Progenitor cell of endocrine pancreas (in vitro differentiated cells): Measurements from ENCODE around the gene CEP85. TPM values are rescaled to one million over a fixed set of nuclear protein-coding genes. Genes with fewer than 3 reads are reported as not detected.

ENCODE experiments used
- DNase-seq: peaks from one replicate; pipeline ENCODE4 v3.0.0; 2021; ENCODE audit warnings: low spot score; ENCODE audit not compliant: unreplicated experiment
- H3K27ac Mint-ChIP-seq: 2 replicates; pipeline ENCODE4 v1.8.0; 2021; ENCODE audit warnings: mild to moderate bottlenecking, moderate library complexity, mixed read lengths
- H3K27me3 Mint-ChIP-seq: 2 replicates; pipeline ENCODE4 v1.8.0; 2021; ENCODE audit warnings: mixed read lengths
- H3K36me3 Mint-ChIP-seq: 2 replicates; pipeline ENCODE4 v1.8.0; 2022; ENCODE audit warnings: mixed read lengths; ENCODE audit not compliant: insufficient read depth
- H3K4me1 Mint-ChIP-seq: 2 replicates; pipeline ENCODE4 v1.8.0; 2021; ENCODE audit warnings: low read depth, mixed read lengths
- H3K4me3 Mint-ChIP-seq: 2 replicates; pipeline ENCODE4 v1.8.0; 2021; ENCODE audit warnings: low read depth, mild to moderate bottlenecking, moderate library complexity, mixed read lengths
- H3K9me3 Mint-ChIP-seq: 2 replicates; pipeline ENCODE4 v1.8.0; 2021; ENCODE audit warnings: low read depth, mixed read lengths
- CTCF ChIP-seq: fragments of 200-600 bp; sonication (generic); IDR thresholded peaks from one replicate; pipeline ENCODE4 v1.5.0; 2021; ENCODE audit warnings: antibody characterized with exemption, mild to moderate bottlenecking; ENCODE audit not compliant: unreplicated experiment
- long read RNA-seq: library from polyadenylated mRNA; unstranded; transcript quantifications from one replicate; pipeline ENCODE4 v2.0.0, GENCODE V29; 2020
- total RNA-seq: library from RNA; stranded (reverse); gene quantifications from 2 replicates; pipeline ENCODE4 v1.2.1, GENCODE V29; 2021

The CEP85 gene
- total RNA-seq, result 20.8 and 21.3 TPM in 2 replicates
- long read RNA-seq, transcript CEP85-202 (14 exons, 3,922 nt), result major isoform, 8 of 31 reads
- long read RNA-seq, partial matches to known transcripts, result 19 of 31 reads
- long read RNA-seq, other reads (novel, unspliced or antisense), result 1 of 31 reads

- no peaks in the 10 kb centered on the region for H3K27me3 Mint-ChIP-seq
- H3K36me3 Mint-ChIP-seq, result no peaks in the 10 kb centered on the region
- H3K4me3 Mint-ChIP-seq, result peak within 1 kb of the TSS; percentile 97
- H3K4me1 Mint-ChIP-seq, result peaks cover 15% of the 10 kb centered on the region
- TF ChIP-seq CTCF, result peak; percentile 87
- DNase-seq, result peak; percentile 97
- H3K9me3 Mint-ChIP-seq, result no peaks in the 10 kb centered on the region
- H3K27ac Mint-ChIP-seq, result peak within 1 kb of the TSS; percentile 97
Measured at GRCh38 chr1:26233903-26234643, at the start of gene CEP85. Gene CEP85, plus strand, starts transcription at chr1:26234200. Its CDS starts 5,584 bp downstream, at chr1:26239784.

- no peak for DNase-seq
- H3K36me3 Mint-ChIP-seq, result peaks cover 13% of the 10 kb centered on the region
- H3K27me3 Mint-ChIP-seq, result no peaks in the 10 kb centered on the region
- H3K4me1 Mint-ChIP-seq, result no peaks in the 10 kb centered on the region
- no peak overlapping the region for H3K4me3 Mint-ChIP-seq
- no peak for TF ChIP-seq CTCF
- no peaks in the 10 kb centered on the region for H3K9me3 Mint-ChIP-seq
- no peak overlapping the region for H3K27ac Mint-ChIP-seq
Measured at GRCh38 chr1:26184883-26185282, 49.1 kb upstream of the CEP85 start.

GRCh38 chr1:26187882-26188281 is 46.1 kb upstream of the CEP85 start:
- Mint-ChIP-seq H3K27ac (no peak overlapping the region), H3K4me3 (no peak overlapping the region), H3K36me3 (peaks cover 12% of the 10 kb centered on the region), H3K9me3 (no peaks in the 10 kb centered on the region), H3K27me3 (no peaks in the 10 kb centered on the region), H3K4me1 (no peaks in the 10 kb centered on the region)
- TF ChIP-seq CTCF, result no peak
- DNase-seq, result no peak

GRCh38 chr1:26188477-26188876 is 45.5 kb upstream of the CEP85 start:
- DNase-seq, result no peak
- Mint-ChIP-seq H3K4me3 (no peak overlapping the region), H3K27me3 (peaks cover under 1% of the 10 kb centered on the region), H3K4me1 (no peaks in the 10 kb centered on the region), H3K27ac (no peak overlapping the region), H3K9me3 (no peaks in the 10 kb centered on the region), H3K36me3 (peaks cover 12% of the 10 kb centered on the region)
- no peak for TF ChIP-seq CTCF

GRCh38 chr1:26189331-26189730 is 44.7 kb upstream of the CEP85 start:
- peaks cover 8% of the 10 kb centered on the region for H3K27me3 Mint-ChIP-seq
- H3K9me3 Mint-ChIP-seq, result no peaks in the 10 kb centered on the region
- TF ChIP-seq CTCF, result no peak
- no peak overlapping the region for H3K4me3 Mint-ChIP-seq
- no peak overlapping the region for H3K27ac Mint-ChIP-seq
- H3K36me3 Mint-ChIP-seq, result peaks cover 11% of the 10 kb centered on the region
- DNase-seq, result no peak
- H3K4me1 Mint-ChIP-seq, result no peaks in the 10 kb centered on the region
